ENCODE data around the gene RARS2.

- TF ChIP-seq, protein P1, sequence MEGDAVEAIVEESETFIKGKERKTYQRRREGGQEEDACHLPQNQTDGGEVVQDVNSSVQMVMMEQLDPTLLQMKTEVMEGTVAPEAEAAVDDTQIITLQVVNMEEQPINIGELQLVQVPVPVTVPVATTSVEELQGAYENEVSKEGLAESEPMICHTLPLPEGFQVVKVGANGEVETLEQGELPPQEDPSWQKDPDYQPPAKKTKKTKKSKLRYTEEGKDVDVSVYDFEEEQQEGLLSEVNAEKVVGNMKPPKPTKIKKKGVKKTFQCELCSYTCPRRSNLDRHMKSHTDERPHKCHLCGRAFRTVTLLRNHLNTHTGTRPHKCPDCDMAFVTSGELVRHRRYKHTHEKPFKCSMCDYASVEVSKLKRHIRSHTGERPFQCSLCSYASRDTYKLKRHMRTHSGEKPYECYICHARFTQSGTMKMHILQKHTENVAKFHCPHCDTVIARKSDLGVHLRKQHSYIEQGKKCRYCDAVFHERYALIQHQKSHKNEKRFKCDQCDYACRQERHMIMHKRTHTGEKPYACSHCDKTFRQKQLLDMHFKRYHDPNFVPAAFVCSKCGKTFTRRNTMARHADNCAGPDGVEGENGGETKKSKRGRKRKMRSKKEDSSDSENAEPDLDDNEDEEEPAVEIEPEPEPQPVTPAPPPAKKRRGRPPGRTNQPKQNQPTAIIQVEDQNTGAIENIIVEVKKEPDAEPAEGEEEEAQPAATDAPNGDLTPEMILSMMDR (IDR thresholded peaks at IDR 0.05) = no peak
- TF ChIP-seq POLR2A (IDR thresholded peaks at IDR 0.05) (no peak), POLR2AphosphoS5 (IDR thresholded peaks at IDR 0.05) (no peak)
Observed at GRCh38 chr6:87618531-87618930, 28.7 kb upstream of the RARS2 start.
